HepG2 (cell line): ENCODE results near the gene NTN3. TPM values are rescaled to one million over a fixed set of nuclear protein-coding genes. Genes with fewer than 3 reads are reported as not detected.

Source experiments
- BCL3 ChIP-seq: sonication (generic); formaldehyde crosslinking; IDR thresholded peaks from 2 replicates; pipeline ENCODE4 v1.5.1; 2020; ENCODE audit warnings: mild to moderate bottlenecking, missing genetic modification reagents, moderate library complexity
- MAFK ChIP-seq, 2 experiments: IDR thresholded peaks in 1 of 2; conservative IDR thresholded peaks in 1 of 2; 2 replicates each; pipeline ENCODE4 v1.6.1; 2011; ENCODE audit warnings: improper control_type of control experiment in 2 of 2, low read length in 2 of 2
- MEF2D ChIP-seq: sonication (generic); formaldehyde crosslinking; IDR thresholded peaks from 2 replicates; pipeline ENCODE4 v1.5.1; 2020; ENCODE audit warnings: mild to moderate bottlenecking, missing genetic modification reagents
- NPAS2 ChIP-seq: sonication (generic); formaldehyde crosslinking; IDR thresholded peaks from 2 replicates; pipeline ENCODE4 v1.8.0; 2022; ENCODE audit warnings: mild to moderate bottlenecking, missing genetic modification reagents, borderline replicate concordance
- SIN3A ChIP-seq: IDR thresholded peaks from 2 replicates; pipeline ENCODE4 v1.6.1; 2011; ENCODE audit warnings: low read depth, mild to moderate bottlenecking, control low read depth, low read length, borderline replicate concordance
- ZBTB49 ChIP-seq: sonication (generic); formaldehyde crosslinking; IDR thresholded peaks from 2 replicates; pipeline ENCODE4 v1.4.0; 2020; ENCODE audit warnings: missing genetic modification reagents, borderline replicate concordance
- ZBTB8A ChIP-seq: sonication (generic); formaldehyde crosslinking; IDR thresholded peaks from 2 replicates; pipeline ENCODE4 v1.4.0; 2020; ENCODE audit warnings: mild to moderate bottlenecking, low read depth, missing genetic modification reagents, borderline replicate concordance
- ZFP91 ChIP-seq: sonication (generic); formaldehyde crosslinking; IDR thresholded peaks from 2 replicates; pipeline ENCODE4 v1.9.0; 2022; ENCODE audit warnings: missing genetic modification reagents, mild to moderate bottlenecking, borderline replicate concordance
- ZNF17 ChIP-seq: sonication (generic); formaldehyde crosslinking; IDR thresholded peaks from 2 replicates; pipeline ENCODE4 v1.5.0; 2020; ENCODE audit warnings: mild to moderate bottlenecking, missing genetic modification reagents
- ZNF18 ChIP-seq: sonication (generic); formaldehyde crosslinking; IDR thresholded peaks from 2 replicates; pipeline ENCODE4 v1.8.0; 2022; ENCODE audit warnings: mild to moderate bottlenecking, missing genetic modification reagents; ENCODE audit not compliant: insufficient replicate concordance
- ZNF180 ChIP-seq: sonication (generic); formaldehyde crosslinking; IDR thresholded peaks from 2 replicates; pipeline ENCODE4 v1.4.0; 2020; ENCODE audit warnings: low read depth, missing genetic modification reagents, borderline replicate concordance
- ZNF550 ChIP-seq: sonication (generic); formaldehyde crosslinking; IDR thresholded peaks from 2 replicates; pipeline ENCODE4 v1.4.0; 2020; ENCODE audit warnings: mild to moderate bottlenecking, missing genetic modification reagents, borderline replicate concordance
- ZNF564 ChIP-seq: sonication (generic); formaldehyde crosslinking; IDR thresholded peaks from 2 replicates; pipeline ENCODE4 v1.8.1; 2023; ENCODE audit warnings: mild to moderate bottlenecking, missing genetic modification reagents
- ZNF598 ChIP-seq: sonication (generic); formaldehyde crosslinking; IDR thresholded peaks from 2 replicates; pipeline ENCODE4 v1.5.1; 2020; ENCODE audit warnings: mild to moderate bottlenecking, missing genetic modification reagents, borderline replicate concordance
- polyA plus RNA-seq, 8 experiments: library from polyadenylated mRNA; depleted of rRNA in 3 of 8; stranded (reverse) in 7 of 8; unstranded in 1 of 8; fragments of >200 nt; fragmentation: Illumina TruSeq in 4 of 8; extraction: Trizol in 4 of 8; gene quantifications; 2 replicates each; pipeline versions ENCODE4 v1.2.1 to v1.2.3, GENCODE V29; 2011 to 2016; ENCODE audit warnings: low read depth in 4 of 8, missing spikeins in 1 of 8, mixed read lengths in 1 of 8; ENCODE audit not compliant: insufficient read depth in 1 of 8
- total RNA-seq, 5 experiments: library from RNA; depleted of rRNA; stranded (reverse); fragments of >200 nt; fragmentation: Illumina TruSeq; extraction: Trizol; gene quantifications; 2 replicates each; pipeline ENCODE4 v1.2.3, GENCODE V29; 2016; ENCODE audit warnings: low read depth in 1 of 5
- TF ChIP-seq, protein P1 (sequence below): sonication (generic); formaldehyde crosslinking; IDR thresholded peaks from 2 replicates; pipeline ENCODE4 v1.9.0; 2021; ENCODE audit warnings: missing genetic modification reagents, borderline replicate concordance
- TF ChIP-seq, protein P2 (sequence below): sonication (generic); formaldehyde crosslinking; IDR thresholded peaks from 2 replicates; pipeline ENCODE4 v1.4.0; 2020; ENCODE audit warnings: missing genetic modification reagents, mild to moderate bottlenecking, borderline replicate concordance

NTN3 gene
- total and polyA plus RNA-seq, 2 of the 13 experiments (the other 11 are each of a cell fraction or from before 2014, with no cell fraction given) = 0.09 to 0.20 TPM

GRCh38 chr16:2520784-2521531 lies 49.9 kb downstream of the NTN3 start (continued):
- TF ChIP-seq ZFP91 (CRISPR knock-in tag) (0 out of 2 replicates have a peak, but pooled peaks have one; percentile 22), ZNF598 (no peak), ZNF17 (CRISPR knock-in tag) (no peak), ZBTB8A (CRISPR knock-in tag) (no peak), ZBTB49 (CRISPR knock-in tag) (no peak), ZNF180 (no peak), MEF2D (CRISPR knock-in tag) (no peak), ZNF18 (no peak), ZNF550 (no peak), SIN3A (no peak), ZNF564 (CRISPR knock-in tag) (no peak), NPAS2 (CRISPR knock-in tag) (no peak), MAFK (conservative IDR thresholded peaks at IDR 0.05 in 1 of 2, IDR thresholded peaks at IDR 0.05 in 1 of 2; ENCODE audit: low read length in 2 of 2) (peak; percentile 61 to 74), BCL3 (no peak)
- TF ChIP-seq, protein P1, sequence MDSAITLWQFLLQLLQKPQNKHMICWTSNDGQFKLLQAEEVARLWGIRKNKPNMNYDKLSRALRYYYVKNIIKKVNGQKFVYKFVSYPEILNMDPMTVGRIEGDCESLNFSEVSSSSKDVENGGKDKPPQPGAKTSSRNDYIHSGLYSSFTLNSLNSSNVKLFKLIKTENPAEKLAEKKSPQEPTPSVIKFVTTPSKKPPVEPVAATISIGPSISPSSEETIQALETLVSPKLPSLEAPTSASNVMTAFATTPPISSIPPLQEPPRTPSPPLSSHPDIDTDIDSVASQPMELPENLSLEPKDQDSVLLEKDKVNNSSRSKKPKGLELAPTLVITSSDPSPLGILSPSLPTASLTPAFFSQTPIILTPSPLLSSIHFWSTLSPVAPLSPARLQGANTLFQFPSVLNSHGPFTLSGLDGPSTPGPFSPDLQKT = no peak
- TF ChIP-seq, protein P2, sequence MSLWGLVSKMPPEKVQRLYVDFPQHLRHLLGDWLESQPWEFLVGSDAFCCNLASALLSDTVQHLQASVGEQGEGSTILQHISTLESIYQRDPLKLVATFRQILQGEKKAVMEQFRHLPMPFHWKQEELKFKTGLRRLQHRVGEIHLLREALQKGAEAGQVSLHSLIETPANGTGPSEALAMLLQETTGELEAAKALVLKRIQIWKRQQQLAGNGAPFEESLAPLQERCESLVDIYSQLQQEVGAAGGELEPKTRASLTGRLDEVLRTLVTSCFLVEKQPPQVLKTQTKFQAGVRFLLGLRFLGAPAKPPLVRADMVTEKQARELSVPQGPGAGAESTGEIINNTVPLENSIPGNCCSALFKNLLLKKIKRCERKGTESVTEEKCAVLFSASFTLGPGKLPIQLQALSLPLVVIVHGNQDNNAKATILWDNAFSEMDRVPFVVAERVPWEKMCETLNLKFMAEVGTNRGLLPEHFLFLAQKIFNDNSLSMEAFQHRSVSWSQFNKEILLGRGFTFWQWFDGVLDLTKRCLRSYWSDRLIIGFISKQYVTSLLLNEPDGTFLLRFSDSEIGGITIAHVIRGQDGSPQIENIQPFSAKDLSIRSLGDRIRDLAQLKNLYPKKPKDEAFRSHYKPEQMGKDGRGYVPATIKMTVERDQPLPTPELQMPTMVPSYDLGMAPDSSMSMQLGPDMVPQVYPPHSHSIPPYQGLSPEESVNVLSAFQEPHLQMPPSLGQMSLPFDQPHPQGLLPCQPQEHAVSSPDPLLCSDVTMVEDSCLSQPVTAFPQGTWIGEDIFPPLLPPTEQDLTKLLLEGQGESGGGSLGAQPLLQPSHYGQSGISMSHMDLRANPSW (CRISPR knock-in tag) = no peak
